ENCODE data around the gene CBL.

Gene CBL

GRCh38 chr11:119315131-119316015 is 109.2 kb downstream of the CBL start:
- DNase-seq, result peak; percentile 47

- DNase-seq, result no peak
These were observed 110.0 kb downstream of the CBL start for GRCh38 chr11:119316016-119316728.

- no peak for DNase-seq
These were observed 110.8 kb downstream of the CBL start, which contains the start of gene MCAM for GRCh38 chr11:119316729-119317591. Gene MCAM (minus strand): TSS chr11:119317130. CDS start chr11:119317101, 29 bp downstream.

- no peak for DNase-seq
These were observed 111.6 kb downstream of the CBL start for GRCh38 chr11:119317592-119318239.

- peak; percentile 59 for DNase-seq
These were observed 112.3 kb downstream of the CBL start for GRCh38 chr11:119318240-119319135.

GRCh38 chr11:119319136-119319699 is 113.1 kb downstream of the CBL start:
- DNase-seq, result no peak

- DNase-seq, result no peak
These were observed 113.6 kb downstream of the CBL start for GRCh38 chr11:119319700-119320239.

GRCh38 chr11:119320240-119320775 is 114.2 kb downstream of the CBL start:
- DNase-seq, result no peak

- DNase-seq, result peak; percentile 49
These were observed 114.8 kb downstream of the CBL start for GRCh38 chr11:119320776-119321524.

GRCh38 chr11:119322360-119322739 is 116.2 kb downstream of the CBL start:
- DNase-seq, result no peak

- no peak for DNase-seq
These were observed 116.9 kb downstream of the CBL start for GRCh38 chr11:119322921-119323531.

GRCh38 chr11:119323532-119324033 is 117.4 kb downstream of the CBL start:
- peak; percentile 64 for DNase-seq

GRCh38 chr11:119324189-119324588 is 118.0 kb downstream of the CBL start:
- no peak for DNase-seq

- DNase-seq, result no peak
These were observed 123.2 kb downstream of the CBL start for GRCh38 chr11:119329320-119329719.

- no peak for DNase-seq
These were observed 124.1 kb downstream of the CBL start for GRCh38 chr11:119330237-119330636.

GRCh38 chr11:119332111-119332765 is 126.1 kb downstream of the CBL start:
- DNase-seq, result no peak

- peak; percentile 94 for DNase-seq
These were observed 128.2 kb downstream of the CBL start, which contains the start of gene RNF26 for GRCh38 chr11:119334174-119334930. Gene RNF26 (plus strand): TSS chr11:119334527. CDS start chr11:119335123, 596 bp downstream.

All from central memory CD4-positive, alpha-beta T cell (primary cell).